Measurements from ENCODE around the gene NOG. TPM values are rescaled to one million over a fixed set of nuclear protein-coding genes. Genes with fewer than 3 reads are reported as not detected.

NOG gene
- total and polyA plus RNA-seq, 2 experiments from 2014 or later, result 0.39 to 0.66 TPM

DNA sequence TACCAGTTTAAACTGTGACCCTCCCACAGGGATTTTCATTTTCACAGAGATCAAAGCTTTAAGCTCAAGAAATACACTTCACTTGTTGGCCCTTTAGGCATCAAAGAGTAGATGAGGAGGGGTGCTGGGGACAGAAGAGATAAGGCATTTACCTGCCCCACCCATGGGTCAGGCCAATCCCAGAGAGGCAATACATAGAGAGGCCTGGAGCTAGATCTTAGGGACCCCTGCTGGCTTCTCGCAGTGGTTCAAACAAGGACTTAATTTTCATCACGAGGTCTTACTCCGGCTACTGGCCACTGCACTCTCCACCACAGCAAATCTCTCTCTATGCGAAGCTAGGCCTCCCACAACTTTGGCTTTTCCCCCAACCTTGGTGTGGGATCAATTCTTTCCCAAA lies 46.6 kb downstream of the NOG start:
- no peak overlapping the region for H3K4me2 ChIP-seq
- DNase-seq (ENCODE audit: low spot score), result no peak
- no peaks in the 10 kb centered on the region for H3K36me3 ChIP-seq (ENCODE audit: insufficient read depth)
- H2AFZ ChIP-seq, result no peak overlapping the region
- peaks cover 7% of the 10 kb centered on the region; the same call in 2 of the 3 replicates for H3K4me1 Mint-ChIP-seq
- no peak overlapping the region for H3K27ac ChIP-seq (ENCODE audit: low read depth)
- H3K27ac Mint-ChIP-seq, result no peak overlapping the region
- H4K20me1 ChIP-seq (replicated peaks; ENCODE audit: insufficient read depth), result no peaks in the 10 kb centered on the region
- no peaks in the 10 kb centered on the region for H3F3A ChIP-seq (replicated peaks; ENCODE audit: low read depth)
- no peaks in the 10 kb centered on the region for H3K4me1 ChIP-seq (ENCODE audit: insufficient read depth)
- H3K9me2 ChIP-seq (ENCODE audit: insufficient read depth), result no peaks in the 10 kb centered on the region
- H3K9me3 Mint-ChIP-seq, result no peaks in the 10 kb centered on the region
- TF ChIP-seq, protein P1, sequence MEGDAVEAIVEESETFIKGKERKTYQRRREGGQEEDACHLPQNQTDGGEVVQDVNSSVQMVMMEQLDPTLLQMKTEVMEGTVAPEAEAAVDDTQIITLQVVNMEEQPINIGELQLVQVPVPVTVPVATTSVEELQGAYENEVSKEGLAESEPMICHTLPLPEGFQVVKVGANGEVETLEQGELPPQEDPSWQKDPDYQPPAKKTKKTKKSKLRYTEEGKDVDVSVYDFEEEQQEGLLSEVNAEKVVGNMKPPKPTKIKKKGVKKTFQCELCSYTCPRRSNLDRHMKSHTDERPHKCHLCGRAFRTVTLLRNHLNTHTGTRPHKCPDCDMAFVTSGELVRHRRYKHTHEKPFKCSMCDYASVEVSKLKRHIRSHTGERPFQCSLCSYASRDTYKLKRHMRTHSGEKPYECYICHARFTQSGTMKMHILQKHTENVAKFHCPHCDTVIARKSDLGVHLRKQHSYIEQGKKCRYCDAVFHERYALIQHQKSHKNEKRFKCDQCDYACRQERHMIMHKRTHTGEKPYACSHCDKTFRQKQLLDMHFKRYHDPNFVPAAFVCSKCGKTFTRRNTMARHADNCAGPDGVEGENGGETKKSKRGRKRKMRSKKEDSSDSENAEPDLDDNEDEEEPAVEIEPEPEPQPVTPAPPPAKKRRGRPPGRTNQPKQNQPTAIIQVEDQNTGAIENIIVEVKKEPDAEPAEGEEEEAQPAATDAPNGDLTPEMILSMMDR (conservative IDR thresholded peaks at IDR 0.05; ENCODE audit: low read depth in 2 of 2), result no peak
- TF ChIP-seq CREB1 (CRISPR knock-in tag; IDR thresholded peaks at IDR 0.05; ENCODE audit: low read depth) (no peak), ZNF114 (CRISPR knock-in tag; IDR thresholded peaks at IDR 0.05) (no peak), ZNF331 (CRISPR knock-in tag; IDR thresholded peaks at IDR 0.05; ENCODE audit: low read depth) (no peak), STAT1 (IDR thresholded peaks at IDR 0.05; ENCODE audit: unreplicated experiment) (no peak), EZH2phosphoT487 (IDR thresholded peaks at IDR 0.05; ENCODE audit: unreplicated experiment) (no peak)
- TF ChIP-seq, protein P2, sequence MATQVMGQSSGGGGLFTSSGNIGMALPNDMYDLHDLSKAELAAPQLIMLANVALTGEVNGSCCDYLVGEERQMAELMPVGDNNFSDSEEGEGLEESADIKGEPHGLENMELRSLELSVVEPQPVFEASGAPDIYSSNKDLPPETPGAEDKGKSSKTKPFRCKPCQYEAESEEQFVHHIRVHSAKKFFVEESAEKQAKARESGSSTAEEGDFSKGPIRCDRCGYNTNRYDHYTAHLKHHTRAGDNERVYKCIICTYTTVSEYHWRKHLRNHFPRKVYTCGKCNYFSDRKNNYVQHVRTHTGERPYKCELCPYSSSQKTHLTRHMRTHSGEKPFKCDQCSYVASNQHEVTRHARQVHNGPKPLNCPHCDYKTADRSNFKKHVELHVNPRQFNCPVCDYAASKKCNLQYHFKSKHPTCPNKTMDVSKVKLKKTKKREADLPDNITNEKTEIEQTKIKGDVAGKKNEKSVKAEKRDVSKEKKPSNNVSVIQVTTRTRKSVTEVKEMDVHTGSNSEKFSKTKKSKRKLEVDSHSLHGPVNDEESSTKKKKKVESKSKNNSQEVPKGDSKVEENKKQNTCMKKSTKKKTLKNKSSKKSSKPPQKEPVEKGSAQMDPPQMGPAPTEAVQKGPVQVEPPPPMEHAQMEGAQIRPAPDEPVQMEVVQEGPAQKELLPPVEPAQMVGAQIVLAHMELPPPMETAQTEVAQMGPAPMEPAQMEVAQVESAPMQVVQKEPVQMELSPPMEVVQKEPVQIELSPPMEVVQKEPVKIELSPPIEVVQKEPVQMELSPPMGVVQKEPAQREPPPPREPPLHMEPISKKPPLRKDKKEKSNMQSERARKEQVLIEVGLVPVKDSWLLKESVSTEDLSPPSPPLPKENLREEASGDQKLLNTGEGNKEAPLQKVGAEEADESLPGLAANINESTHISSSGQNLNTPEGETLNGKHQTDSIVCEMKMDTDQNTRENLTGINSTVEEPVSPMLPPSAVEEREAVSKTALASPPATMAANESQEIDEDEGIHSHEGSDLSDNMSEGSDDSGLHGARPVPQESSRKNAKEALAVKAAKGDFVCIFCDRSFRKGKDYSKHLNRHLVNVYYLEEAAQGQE (IDR thresholded peaks at IDR 0.05; ENCODE audit: unreplicated experiment), result no peak
- H3K36me3 Mint-ChIP-seq (ENCODE audit: low read depth), result no peaks in the 10 kb centered on the region
- no peak overlapping the region for H3K4me3 ChIP-seq
- H3K27me3 ChIP-seq (ENCODE audit: insufficient read depth), result no peaks in the 10 kb centered on the region
- H3K4me3 Mint-ChIP-seq, result no peak overlapping the region
- peaks cover 1% of the 10 kb centered on the region for H3K27me3 Mint-ChIP-seq (ENCODE audit: insufficient read depth, low read depth, poor library complexity)
- H3K79me2 ChIP-seq (replicated peaks; ENCODE audit: insufficient read depth), result no peaks in the 10 kb centered on the region
- no peak for ATAC-seq

DNA sequence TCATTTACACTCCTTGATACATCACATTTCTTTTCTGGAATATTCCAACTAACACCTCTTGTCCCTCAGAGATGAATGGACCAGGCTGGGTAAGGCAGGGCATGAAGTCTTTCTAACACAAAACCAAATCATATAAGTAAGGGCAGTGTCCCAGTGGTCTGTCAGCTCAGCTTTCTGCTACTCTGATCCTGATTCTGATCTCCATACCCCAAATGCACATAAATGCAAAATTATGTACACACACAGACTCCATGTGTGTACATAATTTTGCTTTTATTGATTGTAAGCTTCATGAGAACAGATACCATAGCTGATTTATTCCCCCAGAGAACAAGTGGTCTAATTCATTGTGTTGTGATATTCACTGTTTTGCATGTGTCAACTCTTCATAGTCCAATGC lies 47.9 kb downstream of the NOG start:
- TF ChIP-seq, protein P2 (IDR thresholded peaks at IDR 0.05; ENCODE audit: unreplicated experiment), result no peak
- TF ChIP-seq JUNB (IDR thresholded peaks at IDR 0.05; ENCODE audit: unreplicated experiment) (no peak), STAT1 (IDR thresholded peaks at IDR 0.05; ENCODE audit: unreplicated experiment) (no peak), POLR2AphosphoS5 (IDR thresholded peaks at IDR 0.05; ENCODE audit: low read depth) (no peak)
- TF ChIP-seq, protein P3, sequence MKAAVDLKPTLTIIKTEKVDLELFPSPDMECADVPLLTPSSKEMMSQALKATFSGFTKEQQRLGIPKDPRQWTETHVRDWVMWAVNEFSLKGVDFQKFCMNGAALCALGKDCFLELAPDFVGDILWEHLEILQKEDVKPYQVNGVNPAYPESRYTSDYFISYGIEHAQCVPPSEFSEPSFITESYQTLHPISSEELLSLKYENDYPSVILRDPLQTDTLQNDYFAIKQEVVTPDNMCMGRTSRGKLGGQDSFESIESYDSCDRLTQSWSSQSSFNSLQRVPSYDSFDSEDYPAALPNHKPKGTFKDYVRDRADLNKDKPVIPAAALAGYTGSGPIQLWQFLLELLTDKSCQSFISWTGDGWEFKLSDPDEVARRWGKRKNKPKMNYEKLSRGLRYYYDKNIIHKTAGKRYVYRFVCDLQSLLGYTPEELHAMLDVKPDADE (IDR thresholded peaks at IDR 0.05), result no peak
- no peak overlapping the region for H3K4me3 ChIP-seq
- peaks cover 7% of the 10 kb centered on the region; the same call in 2 of the 3 replicates for H3K4me1 Mint-ChIP-seq
- H3K27ac Mint-ChIP-seq, result no peak overlapping the region
- no peak overlapping the region for H3K4me3 Mint-ChIP-seq
- ATAC-seq (no peak), DNase-seq (ENCODE audit: low spot score) (no peak)
- H3K79me2 ChIP-seq (replicated peaks; ENCODE audit: insufficient read depth), result no peaks in the 10 kb centered on the region
- no peaks in the 10 kb centered on the region for H3K27me3 ChIP-seq (ENCODE audit: insufficient read depth)
- H3K36me3 Mint-ChIP-seq (ENCODE audit: low read depth), result no peaks in the 10 kb centered on the region
- no peaks in the 10 kb centered on the region for H3K4me1 ChIP-seq (ENCODE audit: insufficient read depth)
- no peak overlapping the region for H2AFZ ChIP-seq
- H3F3A ChIP-seq (replicated peaks; ENCODE audit: low read depth), result no peaks in the 10 kb centered on the region
- no peak overlapping the region for H3K27ac ChIP-seq (ENCODE audit: low read depth)
- no peaks in the 10 kb centered on the region for H4K20me1 ChIP-seq (replicated peaks; ENCODE audit: insufficient read depth)
- no peaks in the 10 kb centered on the region for H3K9me3 Mint-ChIP-seq
- H3K27me3 Mint-ChIP-seq (ENCODE audit: insufficient read depth, low read depth, poor library complexity), result no peaks in the 10 kb centered on the region
- H3K36me3 ChIP-seq (ENCODE audit: insufficient read depth), result no peaks in the 10 kb centered on the region
- H3K4me2 ChIP-seq, result no peak overlapping the region
- H3K9me2 ChIP-seq (ENCODE audit: insufficient read depth), result no peaks in the 10 kb centered on the region

Measured in GM23338 (cell line).